ENCODE data around the gene CCDC187.
"Not testable (repeated sequence)": the region's sequence is repeated elsewhere in the genome, so short reads cannot be mapped to it uniquely, and the experiment has no call there.

Gene CCDC187

DNA sequence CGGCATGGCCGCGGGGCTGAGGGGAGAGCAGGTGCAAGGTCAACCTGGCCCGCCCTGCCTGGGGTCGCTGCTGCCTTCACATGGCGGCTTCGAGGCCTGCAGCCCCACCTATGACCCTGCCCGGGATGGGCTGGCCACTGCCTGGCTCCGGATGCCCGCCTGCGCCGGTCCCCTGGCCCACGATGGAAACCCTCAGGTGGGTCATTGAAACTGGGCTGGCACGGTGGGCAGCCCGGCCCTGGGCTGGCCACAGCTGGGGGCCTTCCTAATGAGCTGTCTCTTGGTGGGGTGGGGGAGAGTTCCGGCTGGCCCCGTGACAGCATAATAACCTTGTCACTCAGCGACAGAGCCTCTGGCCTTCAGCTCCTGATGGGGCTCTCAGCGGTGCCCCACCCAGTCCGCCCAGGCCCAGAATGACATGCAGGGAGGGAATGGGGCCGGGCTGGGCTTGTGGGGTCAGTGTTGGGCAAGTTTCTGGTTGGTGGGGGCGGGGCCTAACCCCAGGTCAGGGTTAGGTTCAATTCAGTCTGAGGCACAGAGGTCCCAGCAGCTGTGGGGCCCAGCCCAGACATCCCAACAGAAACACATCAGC, at the start of gene CCDC187:
CCDC187 (minus strand) TSS at position 270 of the 592 bp plus-strand sequence; CDS start at position 6, 264 bp downstream.
- in situ Hi-C loops (cut with MboI; ENCODE audit: low sequenced_read_pairs), result no loop called here

DNA sequence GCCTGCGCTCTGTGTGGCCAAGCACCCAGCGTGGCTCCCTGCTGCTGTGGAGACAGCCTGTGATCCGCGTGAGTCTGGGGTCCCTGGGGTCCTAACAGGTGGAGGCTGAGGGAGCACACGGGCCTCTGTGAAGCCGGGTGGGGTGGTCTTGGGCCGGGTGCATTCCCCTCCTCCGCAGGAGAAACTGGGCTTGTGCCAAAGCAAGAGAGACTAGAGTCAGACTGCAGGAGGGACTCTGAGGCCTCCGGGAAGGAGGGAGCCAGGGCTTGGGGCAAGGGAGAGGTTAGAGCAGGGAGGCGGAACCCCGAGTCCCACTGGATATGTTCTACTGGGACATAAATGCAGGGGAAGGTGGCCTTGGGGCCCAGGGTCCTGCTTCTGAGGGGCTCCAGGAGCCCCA, 49.2 kb upstream of the CCDC187 start:
- in situ Hi-C loops (cut with MboI; ENCODE audit: low sequenced_read_pairs), result no loop called here

GRCh38 chr9:136352682-136353081, 48.8 kb upstream of the CCDC187 start:
- in situ Hi-C loops (cut with MboI; ENCODE audit: low sequenced_read_pairs), result no loop called here

GRCh38 chr9:136351868-136352267, 48.0 kb upstream of the CCDC187 start:
- in situ Hi-C loops (cut with MboI; ENCODE audit: low sequenced_read_pairs), result not testable (repeated sequence)

DNA sequence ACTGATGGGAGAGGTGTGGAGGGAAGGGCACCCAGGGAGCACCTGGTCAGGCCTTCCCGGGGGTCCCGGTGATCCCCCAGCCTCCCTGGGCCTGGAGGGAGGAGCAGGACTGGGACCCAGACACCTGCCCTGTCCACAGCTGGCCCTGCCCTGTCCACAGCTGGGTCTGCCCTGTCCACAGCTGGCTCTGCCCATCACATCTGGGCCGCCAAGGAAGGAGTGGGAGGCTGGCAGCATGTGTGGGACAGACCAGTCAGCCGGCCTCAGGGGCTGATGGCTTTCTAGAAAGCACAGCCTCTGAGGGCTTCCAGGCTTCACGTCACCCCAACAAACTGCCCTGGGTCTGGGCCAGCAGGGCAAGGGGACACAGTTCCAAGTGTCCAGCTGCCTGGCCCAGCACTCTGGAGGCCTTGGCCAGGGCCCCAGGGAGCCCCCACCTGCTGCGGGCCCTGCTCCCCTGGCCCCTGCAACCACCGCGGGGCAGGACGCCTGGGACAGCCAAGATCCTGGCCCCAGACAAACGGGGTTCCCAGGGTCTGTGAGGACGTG, 47.4 kb upstream of the CCDC187 start:
- in situ Hi-C loops (cut with MboI; ENCODE audit: low sequenced_read_pairs), result no loop called here

DNA sequence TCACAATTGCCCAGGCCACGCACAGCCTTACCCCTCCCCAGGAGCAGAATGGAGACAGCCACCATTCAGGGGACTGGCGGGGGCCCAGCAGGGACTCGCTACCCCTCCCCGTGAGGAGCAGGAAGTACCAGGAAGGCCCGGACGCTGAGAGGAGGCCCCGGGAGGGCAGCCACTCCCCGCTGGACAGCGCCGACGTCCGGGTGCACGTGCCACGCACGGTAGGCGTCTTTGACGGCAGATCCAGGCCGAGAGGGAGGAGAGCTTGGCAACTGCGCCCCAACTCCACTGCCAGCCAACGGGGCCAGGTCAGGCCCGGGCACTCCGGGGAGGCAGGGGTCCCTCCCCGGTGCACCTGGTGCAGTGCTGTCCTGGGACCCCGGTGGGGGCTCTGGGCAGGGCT, 45.7 kb upstream of the CCDC187 start:
- in situ Hi-C loops (cut with MboI; ENCODE audit: low sequenced_read_pairs), result loop anchor here (25.0 kb wide), 1 partner anchor 288 kb away; no protein-coding TSS in a partner anchor

DNA sequence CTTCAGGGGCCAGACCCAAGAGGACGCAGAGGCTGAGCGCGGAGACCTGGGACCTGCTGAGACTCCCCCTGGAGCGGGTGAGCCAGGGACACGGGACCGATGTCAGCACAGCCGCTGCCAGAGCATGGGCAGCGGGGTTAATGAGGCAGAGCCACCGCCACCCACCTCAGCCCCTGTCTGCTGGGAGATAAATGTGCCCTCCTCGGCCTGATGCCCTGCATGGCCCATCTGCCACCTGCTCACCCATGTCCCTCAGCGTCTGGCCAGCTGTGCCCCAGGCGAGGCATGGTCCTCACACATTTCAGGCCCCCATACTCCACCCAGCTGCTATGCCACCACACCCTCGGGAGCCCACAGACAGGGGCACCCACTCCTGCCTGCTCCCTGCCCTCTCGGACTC, 44.8 kb upstream of the CCDC187 start:
- in situ Hi-C loops (cut with MboI; ENCODE audit: low sequenced_read_pairs), result loop anchor here (25.0 kb wide), 1 partner anchor 289 kb away; no protein-coding TSS in a partner anchor

- in situ Hi-C loops (cut with MboI; ENCODE audit: low sequenced_read_pairs), result loop anchor here (25.0 kb wide), 1 partner anchor 290 kb away; no protein-coding TSS in a partner anchor
Observed at GRCh38 chr9:136347472-136348256, 43.8 kb upstream of the CCDC187 start.

DNA sequence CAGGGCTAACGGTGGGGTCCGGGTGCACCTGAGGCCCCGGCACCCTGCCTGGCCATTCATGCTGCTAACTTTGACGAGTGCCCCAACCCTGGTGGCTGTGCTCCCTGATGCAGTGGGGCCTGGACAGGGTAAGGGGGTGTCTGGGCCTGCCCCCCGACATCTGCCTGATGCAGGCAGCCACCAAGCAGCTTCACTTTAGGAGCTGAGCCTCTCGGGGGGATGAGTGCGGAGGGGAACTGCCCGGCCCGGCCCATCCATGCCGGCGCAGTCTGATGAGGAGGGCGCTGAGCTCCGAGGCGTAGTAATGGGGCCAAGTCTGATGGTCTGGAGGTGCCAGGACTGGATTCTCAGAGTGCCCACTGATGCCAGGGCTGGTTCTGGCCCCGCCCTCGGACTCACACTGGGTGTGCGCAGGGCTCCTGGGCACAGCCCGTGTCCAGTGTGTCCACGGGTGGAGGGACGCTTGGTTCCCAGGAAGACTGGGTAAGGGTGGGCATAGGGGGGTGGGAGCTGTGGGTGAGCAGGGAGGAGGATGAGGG, 43.1 kb upstream of the CCDC187 start:
- in situ Hi-C loops (cut with MboI; ENCODE audit: low sequenced_read_pairs), result loop anchor here (25.0 kb wide), 1 partner anchor 290 kb away; no protein-coding TSS in a partner anchor

DNA sequence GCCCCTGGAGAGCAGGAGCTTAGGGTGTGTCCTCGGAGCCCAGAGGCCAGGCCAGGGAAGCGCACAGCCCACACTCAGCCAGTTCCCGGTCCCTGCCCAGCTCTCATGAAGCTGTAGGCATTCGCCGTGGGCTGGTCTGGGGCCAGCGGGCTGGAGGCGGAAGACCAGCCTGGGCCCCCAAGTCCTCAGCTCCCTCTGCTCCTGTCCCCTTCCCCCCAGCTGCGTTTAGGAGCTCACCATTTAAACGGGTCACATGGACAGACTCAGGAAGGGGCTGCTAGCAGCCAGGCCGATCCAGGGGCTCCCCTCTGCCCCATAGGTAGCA, 42.2 kb upstream of the CCDC187 start:
- in situ Hi-C loops (cut with MboI; ENCODE audit: low sequenced_read_pairs), result loop anchor here (25.0 kb wide), 1 partner anchor 291 kb away; no protein-coding TSS in a partner anchor

GRCh38 chr9:136345281-136346156, 41.6 kb upstream of the CCDC187 start:
- in situ Hi-C loops (cut with MboI; ENCODE audit: low sequenced_read_pairs), result loop anchor here (25.0 kb wide), 1 partner anchor 292 kb away; no protein-coding TSS in a partner anchor

DNA sequence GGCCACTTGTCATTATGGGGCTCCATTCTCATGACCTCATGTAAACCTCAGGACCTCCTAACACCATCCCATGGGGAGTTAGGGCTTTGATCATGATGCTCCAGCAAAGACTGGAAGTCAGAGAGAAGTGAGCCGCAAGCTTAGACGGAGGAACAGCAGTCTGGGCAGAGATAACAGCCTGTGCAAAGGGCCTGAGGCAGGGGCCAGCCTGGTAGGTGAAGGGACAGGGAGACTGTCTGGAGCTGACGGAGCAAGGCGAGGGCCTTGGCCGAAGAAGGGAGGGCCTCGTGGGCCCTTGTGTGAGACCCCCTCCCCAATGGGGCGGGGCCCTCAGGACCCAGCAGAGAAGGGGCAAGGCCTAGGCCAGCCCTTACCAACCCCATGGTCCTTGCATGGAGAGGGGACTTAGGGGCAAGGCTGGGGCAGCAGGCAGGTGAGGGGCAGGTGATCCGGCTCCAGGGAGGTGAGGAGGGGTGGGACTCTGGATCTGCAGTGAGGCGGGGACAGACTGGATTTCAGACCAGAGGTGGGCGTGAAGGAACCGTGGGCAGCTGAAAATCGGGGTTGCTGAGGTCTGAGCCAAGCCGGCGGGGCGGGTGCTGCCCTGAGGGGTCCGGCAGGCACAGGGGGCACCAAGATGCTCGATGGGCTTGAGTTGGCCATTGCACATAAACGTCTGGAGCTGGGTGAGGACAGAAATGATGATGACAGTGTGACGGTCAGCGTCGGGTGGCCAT, 40.8 kb upstream of the CCDC187 start:
- in situ Hi-C loops (cut with MboI; ENCODE audit: low sequenced_read_pairs), result loop anchor here (25.0 kb wide), 1 partner anchor 293 kb away; no protein-coding TSS in a partner anchor

DNA sequence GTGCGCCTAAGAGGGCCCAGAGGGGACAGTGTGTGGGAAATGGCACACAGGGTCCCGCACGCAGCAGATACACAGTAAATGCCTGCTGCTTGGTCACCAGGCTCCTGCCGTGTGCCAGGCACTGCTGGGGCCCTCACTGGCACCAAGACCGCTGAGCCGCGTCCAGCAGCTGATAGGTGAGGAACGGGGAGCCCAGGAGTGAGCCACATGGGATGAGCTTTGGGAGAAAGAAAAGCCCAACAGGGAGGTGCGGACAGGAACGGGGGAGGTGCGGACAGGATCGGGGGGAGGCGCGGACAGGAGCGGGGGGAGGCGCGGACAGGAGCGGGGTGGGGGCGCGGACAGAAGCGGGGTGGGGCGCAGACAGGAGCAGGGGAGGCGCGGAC, 40.0 kb upstream of the CCDC187 start:
- in situ Hi-C loops (cut with MboI; ENCODE audit: low sequenced_read_pairs), result loop anchor here (25.0 kb wide), 1 partner anchor 293 kb away; no protein-coding TSS in a partner anchor

DNA sequence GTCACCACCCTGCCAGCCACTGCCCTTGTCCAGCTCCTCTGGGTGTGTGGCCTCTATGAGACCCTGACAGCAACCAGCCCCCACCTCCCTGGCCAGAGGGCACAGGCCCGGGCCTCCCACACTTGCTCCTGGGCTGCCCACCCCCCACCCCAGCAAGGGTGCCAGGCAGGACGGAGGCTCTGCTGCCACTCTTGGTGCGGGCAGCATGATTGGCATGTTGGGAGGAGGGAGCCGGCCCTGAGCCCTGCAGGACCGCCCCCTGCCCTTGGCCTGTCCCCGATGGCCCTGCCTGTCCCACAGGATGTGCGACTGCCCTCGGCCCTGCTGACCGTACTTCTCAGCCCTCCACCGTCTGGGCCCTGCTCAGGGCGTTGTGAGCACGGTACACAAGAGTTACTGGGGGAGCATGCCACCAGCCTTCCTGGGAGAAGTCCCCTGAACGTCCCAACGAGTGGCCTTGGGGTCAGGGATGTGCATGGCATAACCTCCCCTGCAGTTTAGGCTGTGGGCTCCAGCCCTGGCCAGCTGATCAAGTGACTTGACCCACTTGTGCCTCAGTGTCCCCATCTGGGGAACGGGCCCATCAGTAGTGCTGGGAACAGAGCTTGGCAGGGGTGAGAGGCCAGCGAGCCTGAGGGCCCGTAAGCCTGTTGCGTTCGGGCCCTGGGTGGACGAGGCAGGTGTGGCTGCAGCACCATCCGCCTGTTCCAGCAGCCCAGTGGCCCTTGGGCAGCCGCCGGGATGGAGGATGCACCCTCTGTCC, 39.4 kb upstream of the CCDC187 start:
- in situ Hi-C loops (cut with MboI; ENCODE audit: low sequenced_read_pairs), result loop anchor here (25.0 kb wide), 1 partner anchor 294 kb away; no protein-coding TSS in a partner anchor

DNA sequence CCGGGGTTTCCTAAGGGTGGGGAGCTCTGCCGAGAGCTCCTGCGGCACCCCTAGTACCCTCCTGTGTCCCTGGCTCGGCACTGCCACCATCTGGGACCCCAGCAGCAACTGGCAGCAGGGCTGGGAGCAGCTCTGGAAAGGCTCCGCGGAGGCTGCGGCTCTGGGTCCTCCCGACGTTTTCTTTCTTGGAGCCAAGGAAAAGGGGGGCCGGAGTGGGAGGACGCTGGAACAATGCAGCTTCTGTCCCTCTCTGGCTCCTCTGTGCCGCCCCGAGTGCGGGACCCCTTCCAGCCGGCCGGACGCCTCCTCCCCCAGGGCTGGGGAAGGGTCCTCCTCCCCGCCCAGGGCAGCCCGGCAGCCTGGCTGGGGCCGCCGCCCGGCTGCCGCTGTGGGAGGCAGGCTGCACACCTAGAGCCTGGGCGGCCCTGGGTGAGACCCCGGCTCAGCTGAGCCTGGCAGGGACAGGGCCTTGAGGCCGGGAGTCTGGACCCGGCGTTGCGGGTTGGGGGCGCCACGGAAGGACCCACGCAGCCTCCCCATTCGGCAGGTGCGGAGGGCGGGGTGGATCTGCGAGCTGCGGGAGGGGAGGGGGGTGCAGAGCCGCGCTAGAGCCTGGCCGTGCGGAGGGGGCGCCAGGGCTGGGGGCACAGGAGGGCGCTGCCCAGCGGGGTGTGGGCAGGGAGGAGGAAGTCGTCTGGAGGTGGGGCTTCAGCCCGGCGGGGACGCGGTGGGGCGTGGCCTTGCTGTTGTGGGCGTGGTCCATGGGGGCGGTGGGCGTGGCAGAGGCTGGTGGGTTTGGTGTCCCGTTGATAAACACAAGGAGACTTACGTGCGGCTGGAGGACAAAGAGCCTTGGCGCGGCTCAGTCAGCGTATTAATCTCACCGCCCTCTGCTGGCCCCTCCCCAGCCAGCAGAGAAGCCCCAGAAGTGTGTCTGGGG, 38.6 kb upstream of the CCDC187 start:
- in situ Hi-C loops (cut with MboI; ENCODE audit: low sequenced_read_pairs), result loop anchor here (25.0 kb wide), 1 partner anchor 295 kb away; no protein-coding TSS in a partner anchor

- in situ Hi-C loops (cut with MboI; ENCODE audit: low sequenced_read_pairs), result loop anchor here (25.0 kb wide), 1 partner anchor 296 kb away; no protein-coding TSS in a partner anchor
Observed at GRCh38 chr9:136341769-136342168, 37.9 kb upstream of the CCDC187 start.

DNA sequence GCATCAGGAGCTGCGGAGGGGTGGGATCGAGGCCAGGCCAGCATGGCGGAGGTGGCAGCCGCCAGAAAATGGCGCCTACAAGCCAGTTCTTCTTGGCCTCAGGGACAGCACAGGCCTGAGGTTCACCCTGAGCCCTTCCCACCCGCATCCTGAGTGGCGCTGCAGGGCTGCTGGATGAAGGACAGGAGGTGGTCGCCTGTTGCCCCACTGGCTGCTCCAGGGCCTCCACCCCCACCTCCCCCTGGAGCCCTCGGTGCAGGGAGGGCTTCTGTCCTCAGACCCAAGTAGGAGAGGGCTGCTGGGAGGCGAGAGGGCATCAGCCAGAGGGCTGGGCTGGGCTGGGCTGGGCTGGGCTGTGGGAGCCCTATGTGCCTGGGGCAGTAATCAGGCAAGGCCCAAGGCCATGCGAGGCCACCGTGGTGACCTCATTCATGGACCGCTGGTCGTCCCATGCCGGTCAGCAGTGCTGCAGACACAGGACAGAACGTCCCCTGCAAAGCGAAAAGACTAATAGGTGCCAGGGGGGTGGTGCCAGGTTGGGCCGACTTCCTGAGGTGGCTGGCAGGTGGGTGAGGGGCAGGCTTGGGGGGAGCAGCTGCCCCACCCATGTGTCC, 37.3 kb upstream of the CCDC187 start:
- in situ Hi-C loops (cut with MboI; ENCODE audit: low sequenced_read_pairs), result loop anchor here (25.0 kb wide), 1 partner anchor 296 kb away; no protein-coding TSS in a partner anchor

All from HL-60/S4 treated with phorbol 12-myristate 13-acetate at 8.2 ng/mL for 4 days and 3 days (cell line).